ENCODE measurements around the gene PON1.

DNA sequence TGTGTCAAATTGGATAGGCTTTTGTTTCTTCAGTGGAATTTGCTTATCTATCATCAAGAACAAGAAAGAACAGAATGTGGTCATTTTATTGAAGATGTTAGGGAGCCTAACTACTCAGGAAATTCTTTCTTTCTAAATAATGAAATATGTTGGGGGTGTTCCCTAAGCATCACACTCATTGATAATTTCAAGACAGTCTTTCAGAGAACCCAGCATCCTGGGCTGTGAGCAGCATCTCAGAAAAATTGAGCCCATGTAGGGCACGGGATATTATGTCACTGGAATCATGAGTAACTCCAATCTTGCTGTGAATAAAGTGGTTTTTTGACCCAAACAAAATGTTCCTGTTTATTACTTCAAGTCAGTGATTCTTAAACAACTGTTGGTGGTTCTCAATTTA, 27.3 kb downstream of the PON1 start:
- TF ChIP-seq POLR2AphosphoS5 (IDR thresholded peaks at IDR 0.05; ENCODE audit: low read depth) (no peak), CREB1 (CRISPR knock-in tag; IDR thresholded peaks at IDR 0.05; ENCODE audit: low read depth) (no peak), ZNF114 (CRISPR knock-in tag; IDR thresholded peaks at IDR 0.05) (no peak), EZH2phosphoT487 (IDR thresholded peaks at IDR 0.05; ENCODE audit: unreplicated experiment) (no peak), EZH2 (IDR thresholded peaks at IDR 0.05; ENCODE audit: low read depth, unreplicated experiment) (no peak)
- TF ChIP-seq, protein P1, sequence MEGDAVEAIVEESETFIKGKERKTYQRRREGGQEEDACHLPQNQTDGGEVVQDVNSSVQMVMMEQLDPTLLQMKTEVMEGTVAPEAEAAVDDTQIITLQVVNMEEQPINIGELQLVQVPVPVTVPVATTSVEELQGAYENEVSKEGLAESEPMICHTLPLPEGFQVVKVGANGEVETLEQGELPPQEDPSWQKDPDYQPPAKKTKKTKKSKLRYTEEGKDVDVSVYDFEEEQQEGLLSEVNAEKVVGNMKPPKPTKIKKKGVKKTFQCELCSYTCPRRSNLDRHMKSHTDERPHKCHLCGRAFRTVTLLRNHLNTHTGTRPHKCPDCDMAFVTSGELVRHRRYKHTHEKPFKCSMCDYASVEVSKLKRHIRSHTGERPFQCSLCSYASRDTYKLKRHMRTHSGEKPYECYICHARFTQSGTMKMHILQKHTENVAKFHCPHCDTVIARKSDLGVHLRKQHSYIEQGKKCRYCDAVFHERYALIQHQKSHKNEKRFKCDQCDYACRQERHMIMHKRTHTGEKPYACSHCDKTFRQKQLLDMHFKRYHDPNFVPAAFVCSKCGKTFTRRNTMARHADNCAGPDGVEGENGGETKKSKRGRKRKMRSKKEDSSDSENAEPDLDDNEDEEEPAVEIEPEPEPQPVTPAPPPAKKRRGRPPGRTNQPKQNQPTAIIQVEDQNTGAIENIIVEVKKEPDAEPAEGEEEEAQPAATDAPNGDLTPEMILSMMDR (conservative IDR thresholded peaks at IDR 0.05; ENCODE audit: low read depth in 2 of 2), result no peak
- TF ChIP-seq, protein P2, sequence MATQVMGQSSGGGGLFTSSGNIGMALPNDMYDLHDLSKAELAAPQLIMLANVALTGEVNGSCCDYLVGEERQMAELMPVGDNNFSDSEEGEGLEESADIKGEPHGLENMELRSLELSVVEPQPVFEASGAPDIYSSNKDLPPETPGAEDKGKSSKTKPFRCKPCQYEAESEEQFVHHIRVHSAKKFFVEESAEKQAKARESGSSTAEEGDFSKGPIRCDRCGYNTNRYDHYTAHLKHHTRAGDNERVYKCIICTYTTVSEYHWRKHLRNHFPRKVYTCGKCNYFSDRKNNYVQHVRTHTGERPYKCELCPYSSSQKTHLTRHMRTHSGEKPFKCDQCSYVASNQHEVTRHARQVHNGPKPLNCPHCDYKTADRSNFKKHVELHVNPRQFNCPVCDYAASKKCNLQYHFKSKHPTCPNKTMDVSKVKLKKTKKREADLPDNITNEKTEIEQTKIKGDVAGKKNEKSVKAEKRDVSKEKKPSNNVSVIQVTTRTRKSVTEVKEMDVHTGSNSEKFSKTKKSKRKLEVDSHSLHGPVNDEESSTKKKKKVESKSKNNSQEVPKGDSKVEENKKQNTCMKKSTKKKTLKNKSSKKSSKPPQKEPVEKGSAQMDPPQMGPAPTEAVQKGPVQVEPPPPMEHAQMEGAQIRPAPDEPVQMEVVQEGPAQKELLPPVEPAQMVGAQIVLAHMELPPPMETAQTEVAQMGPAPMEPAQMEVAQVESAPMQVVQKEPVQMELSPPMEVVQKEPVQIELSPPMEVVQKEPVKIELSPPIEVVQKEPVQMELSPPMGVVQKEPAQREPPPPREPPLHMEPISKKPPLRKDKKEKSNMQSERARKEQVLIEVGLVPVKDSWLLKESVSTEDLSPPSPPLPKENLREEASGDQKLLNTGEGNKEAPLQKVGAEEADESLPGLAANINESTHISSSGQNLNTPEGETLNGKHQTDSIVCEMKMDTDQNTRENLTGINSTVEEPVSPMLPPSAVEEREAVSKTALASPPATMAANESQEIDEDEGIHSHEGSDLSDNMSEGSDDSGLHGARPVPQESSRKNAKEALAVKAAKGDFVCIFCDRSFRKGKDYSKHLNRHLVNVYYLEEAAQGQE (IDR thresholded peaks at IDR 0.05; ENCODE audit: unreplicated experiment), result no peak
